ENCODE measurements around the gene CRABP2.

CRABP2 gene

GRCh38 chr1:156666862-156667609 lies 38.3 kb downstream of the CRABP2 start:
- no peak overlapping the region for H3K27ac ChIP-seq (ENCODE audit: low read depth, low read length)
- H4K20me1 ChIP-seq (ENCODE audit: low read depth, low read length) = no peaks in the 10 kb centered on the region
- no peak overlapping the region for H3K9ac ChIP-seq (ENCODE audit: low read length)
- TF ChIP-seq EZH2phosphoT487 (conservative IDR thresholded peaks at IDR 0.05; ENCODE audit: low read length) = no peak
- H3K79me2 ChIP-seq (ENCODE audit: insufficient read depth, low read length) = no peaks in the 10 kb centered on the region
- no peaks in the 10 kb centered on the region for H3F3A ChIP-seq (ENCODE audit: insufficient read depth)
- no peaks in the 10 kb centered on the region for H3K9me3 ChIP-seq (ENCODE audit: insufficient read depth, low read length)
- H3K9me2 ChIP-seq (replicated peaks; ENCODE audit: insufficient read depth, low read length) = no peaks in the 10 kb centered on the region
- no peak overlapping the region for H2AFZ ChIP-seq (ENCODE audit: low read depth, low read length, severe bottlenecking)
- H3K4me3 ChIP-seq (ENCODE audit: insufficient read depth, low read length, poor library complexity, severe bottlenecking) = no peak overlapping the region
- no peaks in the 10 kb centered on the region for H3K27me3 ChIP-seq (ENCODE audit: low read length)
- H3K4me2 ChIP-seq (ENCODE audit: low read depth, low read length, poor library complexity, severe bottlenecking) = no peak overlapping the region
- no peaks in the 10 kb centered on the region for H3K36me3 ChIP-seq (ENCODE audit: low read length)

GRCh38 chr1:156665539-156665938 lies 39.8 kb downstream of the CRABP2 start:
- no peaks in the 10 kb centered on the region for H3F3A ChIP-seq (ENCODE audit: insufficient read depth)
- no peaks in the 10 kb centered on the region for H3K36me3 ChIP-seq (ENCODE audit: low read length)
- no peak overlapping the region for H3K4me3 ChIP-seq (ENCODE audit: insufficient read depth, low read length, poor library complexity, severe bottlenecking)
- no peak overlapping the region for H2AFZ ChIP-seq (ENCODE audit: low read depth, low read length, severe bottlenecking)
- no peaks in the 10 kb centered on the region for H3K79me2 ChIP-seq (ENCODE audit: insufficient read depth, low read length)
- no peaks in the 10 kb centered on the region for H3K27me3 ChIP-seq (ENCODE audit: low read length)
- H3K27ac ChIP-seq (ENCODE audit: low read depth, low read length) = no peak overlapping the region
- H3K9me2 ChIP-seq (replicated peaks; ENCODE audit: insufficient read depth, low read length) = no peaks in the 10 kb centered on the region
- no peaks in the 10 kb centered on the region for H3K9me3 ChIP-seq (ENCODE audit: insufficient read depth, low read length)
- H3K4me2 ChIP-seq (ENCODE audit: low read depth, low read length, poor library complexity, severe bottlenecking) = no peak overlapping the region
- no peak for TF ChIP-seq CTCF (IDR thresholded peaks at IDR 0.05; ENCODE audit: insufficient read depth, low read length, poor library complexity, severe bottlenecking)
- H4K20me1 ChIP-seq (ENCODE audit: low read depth, low read length) = no peaks in the 10 kb centered on the region
- no peak overlapping the region for H3K9ac ChIP-seq (ENCODE audit: low read length)

- H3K4me3 ChIP-seq (ENCODE audit: insufficient read depth, low read length, poor library complexity, severe bottlenecking) = no peak overlapping the region
- H3K27me3 ChIP-seq (ENCODE audit: low read length) = no peaks in the 10 kb centered on the region
- H2AFZ ChIP-seq (ENCODE audit: low read depth, low read length, severe bottlenecking) = no peak overlapping the region
- TF ChIP-seq EZH2phosphoT487 (conservative IDR thresholded peaks at IDR 0.05; ENCODE audit: low read length) (no peak), CTCF (IDR thresholded peaks at IDR 0.05; ENCODE audit: insufficient read depth, low read length, poor library complexity, severe bottlenecking) (no peak)
- H3K36me3 ChIP-seq (ENCODE audit: low read length) = no peaks in the 10 kb centered on the region
- H3K27ac ChIP-seq (ENCODE audit: low read depth, low read length) = no peak overlapping the region
- no peak overlapping the region for H3K4me2 ChIP-seq (ENCODE audit: low read depth, low read length, poor library complexity, severe bottlenecking)
- H3F3A ChIP-seq (ENCODE audit: insufficient read depth) = no peaks in the 10 kb centered on the region
- H3K9ac ChIP-seq (ENCODE audit: low read length) = no peak overlapping the region
- H3K9me3 ChIP-seq (ENCODE audit: insufficient read depth, low read length) = no peaks in the 10 kb centered on the region
- H3K9me2 ChIP-seq (replicated peaks; ENCODE audit: insufficient read depth, low read length) = no peaks in the 10 kb centered on the region
- H4K20me1 ChIP-seq (ENCODE audit: low read depth, low read length) = no peaks in the 10 kb centered on the region
- no peaks in the 10 kb centered on the region for H3K79me2 ChIP-seq (ENCODE audit: insufficient read depth, low read length)
Measured at GRCh38 chr1:156664767-156665411, 40.5 kb downstream of the CRABP2 start.

Measured in SU-DHL-6 (cell line).